ENCODE data around the gene SHCBP1L.

DNA sequence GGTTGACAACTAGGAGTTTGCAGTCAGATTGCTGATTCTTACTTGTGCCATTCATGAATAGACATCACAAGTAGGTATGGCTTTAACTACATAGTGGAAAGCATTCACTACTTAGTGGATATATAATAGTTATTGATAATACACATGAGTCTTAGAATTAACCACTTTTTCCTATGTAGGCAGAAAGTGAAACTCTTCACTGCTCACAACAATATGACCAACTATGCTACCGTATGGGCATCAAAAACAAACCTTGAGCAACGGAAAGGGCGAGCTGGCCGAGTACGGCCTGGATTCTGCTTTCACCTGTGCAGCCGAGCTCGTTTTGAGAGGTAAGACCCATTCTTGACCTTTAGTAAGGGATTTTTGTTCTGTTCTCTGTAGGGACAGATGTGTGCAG is 75.1 kb downstream of the SHCBP1L start:
- no peak for TF ChIP-seq EZH2 (IDR thresholded peaks at IDR 0.05; ENCODE audit: borderline replicate concordance, low read depth, low read length)
- no peak for TF ChIP-seq NFIC (IDR thresholded peaks at IDR 0.05)
- TF ChIP-seq ZHX1 (conservative IDR thresholded peaks at IDR 0.05; ENCODE audit: low read length) = no peak
- TF ChIP-seq CTCF (IDR thresholded peaks at IDR 0.05 in 2 of 3, conservative IDR thresholded peaks at IDR 0.05 in 1 of 3; ENCODE audit: insufficient read depth in 2 of 3, low read depth in 1 of 3, low read length in 3 of 3) = no peak
- no peak for TF ChIP-seq ZBTB1 (CRISPR knock-in tag; IDR thresholded peaks at IDR 0.05; ENCODE audit: borderline replicate concordance, low read depth)

Data from K562 (cell line).